Prostate gland (tissue), 2 donors: ENCODE data around the gene TXLNG.

Experiments
- CTCF ChIP-seq, 4 experiments: fragments of 200-600 bp in 2 of 4; fragments of 450-650 bp in 2 of 4; sonication (generic) in 2 of 4; IDR thresholded peaks; 1 replicate in 3 of 4; 2 replicates in 1 of 4; pipeline ENCODE4 v1.5.1; 2016 to 2019; ENCODE audit warnings: antibody characterized with exemption in 4 of 4, mild to moderate bottlenecking in 2 of 4, moderate library complexity in 2 of 4
- POLR2A ChIP-seq: fragments of 450-650 bp; IDR thresholded peaks from one replicate; pipeline ENCODE4 v1.6.1; 2016; ENCODE audit warnings: antibody characterized with exemption, mild to moderate bottlenecking
- POLR2AphosphoS5 ChIP-seq: sonication (generic); formaldehyde crosslinking; IDR thresholded peaks from one replicate; pipeline ENCODE4 v1.6.1; 2017; ENCODE audit warnings: antibody characterized with exemption

GRCh38 chrX:16836371-16836770 is 50.1 kb downstream of the TXLNG start:
- TF ChIP-seq CTCF (IDR thresholded peaks at IDR 0.05) (peak in 3 of 4 experiments; percentile 25 to 48 (median 36)), POLR2A (no peak), POLR2AphosphoS5 (no peak)
